Ramos (cell line): ENCODE results near the gene POLQ.
"Not testable (repeated sequence)": the region's sequence is repeated elsewhere in the genome, so short reads cannot be mapped to it uniquely, and the experiment has no call there.

Experiments
- in situ Hi-C: fragments of 300-500 bp; cut with MboI; formaldehyde crosslinking; loops from one replicate; pipeline ENCODE4 v1.14.3; 2022; ENCODE audit warnings: low sequenced_read_pairs; ENCODE audit not compliant: unreplicated experiment

POLQ gene

DNA sequence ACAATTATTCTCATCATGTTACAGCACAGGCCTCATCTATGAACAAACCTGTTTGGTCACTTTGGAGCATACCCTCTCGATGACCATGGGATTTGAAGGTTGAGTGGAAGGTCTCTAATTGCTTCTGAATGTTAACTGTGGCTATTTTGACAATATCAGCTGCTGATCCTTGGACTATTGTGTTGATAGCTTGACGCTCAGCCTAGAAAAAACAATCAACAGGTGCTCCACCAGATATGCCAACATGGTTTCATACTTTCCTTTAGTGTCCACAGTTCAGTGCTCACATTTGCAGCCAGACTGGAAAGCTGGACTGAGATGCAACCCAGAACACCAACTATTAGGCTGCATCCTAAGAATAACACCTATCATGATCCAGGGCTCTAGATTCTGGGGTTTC is 109.7 kb downstream of the POLQ start:
- in situ Hi-C loops, result no loop called here

DNA sequence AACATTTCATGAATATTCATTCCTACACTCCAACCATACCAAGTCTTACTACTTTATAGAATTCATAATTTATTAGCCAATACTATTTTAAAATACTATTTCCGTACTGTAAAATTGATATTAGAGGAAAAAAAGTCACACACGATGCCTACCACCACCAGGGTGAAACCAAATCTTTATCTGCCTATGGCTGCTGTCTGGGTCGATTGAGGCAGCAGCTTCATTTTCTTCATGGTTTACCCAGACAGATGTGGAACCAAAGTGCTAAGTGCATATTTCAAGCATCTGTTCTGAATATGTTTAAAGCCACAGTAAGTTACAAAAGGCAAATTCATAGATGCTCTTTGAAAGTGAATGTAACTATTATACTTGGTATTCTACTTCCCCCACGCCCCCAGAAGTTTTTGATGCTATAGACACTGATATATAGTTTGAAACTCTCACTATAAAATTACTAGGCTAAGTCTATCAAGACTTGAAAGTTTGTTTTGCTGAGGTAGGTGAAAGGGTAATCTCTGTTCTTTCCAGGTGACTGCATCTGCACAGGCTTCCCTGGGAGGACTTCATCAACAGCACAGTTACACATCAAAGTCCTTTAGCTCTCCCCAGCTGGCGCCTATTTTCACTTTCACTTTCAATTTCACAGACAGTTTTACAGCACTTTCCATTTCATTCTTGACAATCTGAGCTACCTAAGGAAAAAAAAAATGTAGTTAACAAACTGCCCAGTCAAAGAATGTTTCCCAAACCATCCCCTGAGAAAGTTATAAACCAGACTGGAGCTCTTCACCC is 113.9 kb downstream of the POLQ start:
- in situ Hi-C loops, result no loop called here

DNA sequence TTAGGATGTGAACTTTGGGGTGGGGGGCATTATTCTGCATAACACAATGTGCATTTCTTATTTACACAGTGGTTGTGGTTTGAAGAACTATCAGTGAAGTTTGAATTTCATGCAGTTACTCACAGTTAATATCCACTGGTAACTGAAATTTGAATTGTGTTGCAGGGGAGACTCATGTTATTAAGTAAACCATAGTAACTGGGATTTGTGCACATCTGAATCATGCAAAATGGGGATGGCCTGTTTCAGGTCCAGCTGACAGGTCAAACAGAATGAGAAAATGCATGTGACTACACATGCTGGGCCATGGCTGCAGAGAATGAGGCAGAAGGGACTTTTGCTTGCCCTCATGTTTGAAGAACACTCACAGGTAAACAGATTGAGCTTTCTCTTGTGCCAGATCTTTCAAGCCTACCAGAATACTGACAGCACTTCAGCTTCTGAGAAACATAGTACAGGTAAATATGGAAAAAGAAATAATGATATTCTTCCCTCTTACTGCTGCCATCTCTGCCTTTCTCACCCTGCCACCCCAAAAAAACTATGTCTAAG is 115.0 kb downstream of the POLQ start:
- in situ Hi-C loops, result no loop called here

GRCh38 chr3:121424549-121424948 is 121.2 kb downstream of the POLQ start:
- in situ Hi-C loops, result no loop called here

GRCh38 chr3:121418182-121418581 is 127.6 kb downstream of the POLQ start:
- in situ Hi-C loops, result no loop called here

DNA sequence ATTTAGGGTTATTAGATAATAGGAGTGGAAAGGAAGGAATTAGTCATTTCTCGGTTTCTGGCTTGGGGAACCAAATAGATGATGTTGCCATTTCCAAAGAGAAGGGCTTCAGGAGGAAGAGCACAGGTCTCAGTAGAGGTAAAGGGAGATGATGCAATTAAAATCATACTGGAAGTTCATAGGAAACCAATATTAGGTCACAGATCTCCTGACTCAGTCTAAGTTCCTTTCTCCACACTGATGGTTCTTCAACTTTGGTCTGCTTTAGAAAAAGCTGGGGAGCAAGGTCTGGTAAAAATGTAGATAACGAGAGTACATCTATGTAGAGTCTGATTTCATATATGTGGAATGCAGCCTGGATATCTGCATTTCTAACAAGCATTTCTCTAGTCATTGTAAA is 130.9 kb downstream of the POLQ start:
- in situ Hi-C loops, result no loop called here

GRCh38 chr3:121411523-121411922 is 134.3 kb downstream of the POLQ start:
- in situ Hi-C loops, result no loop called here

DNA sequence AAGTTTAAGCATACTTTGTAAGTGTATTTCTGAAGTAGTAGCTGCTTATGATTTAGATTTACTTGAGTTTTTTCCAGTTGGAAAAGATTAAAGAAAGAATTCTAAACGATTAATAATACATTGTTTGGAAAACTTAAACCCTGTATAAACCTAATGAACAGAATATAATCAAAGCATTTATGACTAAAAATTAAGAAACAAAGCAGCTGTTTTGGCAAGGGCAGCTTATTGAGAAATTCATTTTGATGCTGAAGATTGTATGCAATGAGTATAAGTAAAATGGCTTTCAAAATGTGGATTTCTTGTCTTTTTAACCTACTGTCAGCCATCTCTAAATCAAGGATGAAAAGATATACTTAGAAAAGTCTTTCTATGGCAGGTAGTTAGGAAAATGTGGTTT is 140.2 kb downstream of the POLQ start:
- in situ Hi-C loops, result no loop called here

GRCh38 chr3:121399820-121400219 is 146.0 kb downstream of the POLQ start:
- in situ Hi-C loops, result no loop called here

- in situ Hi-C loops, result not testable (repeated sequence)
Observed at GRCh38 chr3:121398051-121398450, 147.7 kb downstream of the POLQ start.

DNA sequence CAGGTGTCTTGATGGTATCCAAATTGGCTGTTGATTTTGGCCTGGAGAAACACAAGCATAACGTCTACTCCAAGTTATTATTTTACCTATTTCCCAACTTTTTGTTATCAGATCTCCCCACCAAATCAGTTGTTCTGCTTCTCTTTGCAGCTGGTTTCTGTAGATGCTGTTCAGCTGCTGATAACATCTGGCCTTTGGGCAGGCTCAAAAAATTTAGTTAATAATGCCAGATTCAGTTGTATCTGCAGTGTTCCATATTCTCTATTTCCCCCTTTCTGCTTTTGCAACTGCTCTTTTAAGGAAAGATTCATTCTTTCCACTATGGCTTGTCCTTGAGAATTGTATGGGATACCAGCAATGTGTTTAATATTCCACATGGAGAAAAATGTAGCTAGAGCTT is 149.8 kb downstream of the POLQ start:
- in situ Hi-C loops, result not testable (repeated sequence)

DNA sequence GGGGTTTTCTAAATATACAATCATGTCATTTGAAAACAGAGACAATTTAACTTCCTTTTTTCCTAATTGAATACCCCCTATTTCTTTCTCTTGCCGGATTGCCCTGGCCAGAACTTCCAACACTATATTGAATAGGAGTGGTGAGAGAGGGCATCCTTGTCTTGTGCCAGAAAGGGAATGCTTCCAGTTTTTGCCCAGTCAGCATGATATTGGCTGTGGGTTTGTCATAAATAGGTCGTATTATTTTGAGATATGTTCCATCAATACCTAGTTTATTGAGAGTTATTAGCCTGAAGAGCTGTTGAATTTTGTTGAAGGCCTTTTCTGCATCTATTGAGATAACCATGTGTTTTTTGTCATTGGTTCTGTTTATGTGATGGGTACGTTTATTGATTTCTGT is 157.5 kb downstream of the POLQ start:
- in situ Hi-C loops, result not testable (repeated sequence)
